IPS-18a (cell line): ENCODE data around the gene LDLRAD3.

ENCODE experiments used
- H3K27ac ChIP-seq: one replicate; pipeline ENCODE4 v1.5.1; 2013; ENCODE audit warnings: low read length
- H3K27me3 ChIP-seq: one replicate; pipeline ENCODE4 v1.6.1; 2013; ENCODE audit warnings: mild to moderate bottlenecking, low read length; ENCODE audit not compliant: control insufficient read depth, insufficient read depth
- H3K36me3 ChIP-seq: one replicate; pipeline ENCODE4 v1.6.1; 2013; ENCODE audit warnings: low read depth, low read length; ENCODE audit not compliant: control insufficient read depth
- H3K4me1 ChIP-seq: one replicate; pipeline ENCODE4 v1.6.1; 2013; ENCODE audit warnings: low read depth, low read length; ENCODE audit not compliant: control insufficient read depth
- H3K4me3 ChIP-seq: one replicate; pipeline ENCODE4 v1.5.1; 2013; ENCODE audit warnings: low read length
- H3K9ac ChIP-seq: one replicate; pipeline ENCODE4 v1.6.1; 2013; ENCODE audit warnings: mild to moderate bottlenecking, low read length, moderate library complexity
- H3K9me3 ChIP-seq: one replicate; pipeline ENCODE4 v1.6.1; 2013; ENCODE audit warnings: low read depth, low read length; ENCODE audit not compliant: control insufficient read depth

LDLRAD3 gene

GRCh38 chr11:35945137-35945518 is 1.3 kb downstream of the LDLRAD3 start:
- Histone ChIP-seq H3K27me3 (peaks cover 28% of the 10 kb centered on the region), H3K4me1 (peaks cover 38% of the 10 kb centered on the region), H3K9ac (no peak overlapping the region), H3K36me3 (no peaks in the 10 kb centered on the region), H3K4me3 (peak overlapping the region; percentile 83), H3K27ac (no peak overlapping the region), H3K9me3 (no peaks in the 10 kb centered on the region)

GRCh38 chr11:35946766-35947165 is 2.9 kb downstream of the LDLRAD3 start:
- Histone ChIP-seq H3K27me3 (peaks cover 28% of the 10 kb centered on the region), H3K4me3 (no peak overlapping the region), H3K27ac (no peak overlapping the region), H3K9me3 (no peaks in the 10 kb centered on the region), H3K4me1 (peaks cover 38% of the 10 kb centered on the region), H3K9ac (no peak overlapping the region), H3K36me3 (no peaks in the 10 kb centered on the region)

GRCh38 chr11:35947437-35947836 is 3.6 kb downstream of the LDLRAD3 start:
- Histone ChIP-seq H3K27ac (no peak overlapping the region), H3K36me3 (no peaks in the 10 kb centered on the region), H3K4me3 (no peak overlapping the region), H3K9me3 (no peaks in the 10 kb centered on the region), H3K27me3 (peaks cover 26% of the 10 kb centered on the region), H3K9ac (no peak overlapping the region), H3K4me1 (peaks cover 38% of the 10 kb centered on the region)

GRCh38 chr11:35949242-35949641 is 5.4 kb downstream of the LDLRAD3 start:
- no peak overlapping the region for H3K4me3 ChIP-seq
- H3K4me1 ChIP-seq, result peaks cover 28% of the 10 kb centered on the region
- H3K27ac ChIP-seq, result no peak overlapping the region
- peaks cover 16% of the 10 kb centered on the region for H3K27me3 ChIP-seq
- H3K36me3 ChIP-seq, result no peaks in the 10 kb centered on the region
- H3K9ac ChIP-seq, result no peak overlapping the region
- H3K9me3 ChIP-seq, result no peaks in the 10 kb centered on the region

GRCh38 chr11:35950082-35950481 is 6.2 kb downstream of the LDLRAD3 start:
- peaks cover 8% of the 10 kb centered on the region for H3K27me3 ChIP-seq
- H3K27ac ChIP-seq, result no peak overlapping the region
- H3K9ac ChIP-seq, result no peak overlapping the region
- no peak overlapping the region for H3K4me3 ChIP-seq
- no peaks in the 10 kb centered on the region for H3K9me3 ChIP-seq
- peaks cover 28% of the 10 kb centered on the region for H3K4me1 ChIP-seq
- H3K36me3 ChIP-seq, result no peaks in the 10 kb centered on the region

- Histone ChIP-seq H3K4me3 (no peak overlapping the region), H3K4me1 (peaks cover 17% of the 10 kb centered on the region), H3K27ac (no peak overlapping the region), H3K27me3 (no peaks in the 10 kb centered on the region), H3K36me3 (no peaks in the 10 kb centered on the region), H3K9me3 (no peaks in the 10 kb centered on the region), H3K9ac (no peak overlapping the region)
Observed at GRCh38 chr11:35951680-35952079, 7.8 kb downstream of the LDLRAD3 start.

- no peak overlapping the region for H3K27ac ChIP-seq
- H3K27me3 ChIP-seq, result no peaks in the 10 kb centered on the region
- H3K9me3 ChIP-seq, result no peaks in the 10 kb centered on the region
- H3K4me1 ChIP-seq, result peaks cover 11% of the 10 kb centered on the region
- H3K9ac ChIP-seq, result no peak overlapping the region
- H3K36me3 ChIP-seq, result no peaks in the 10 kb centered on the region
- H3K4me3 ChIP-seq, result no peak overlapping the region
Observed at GRCh38 chr11:35953081-35953760, 9.4 kb downstream of the LDLRAD3 start.

GRCh38 chr11:35954205-35954604 is 10.3 kb downstream of the LDLRAD3 start:
- H3K4me1 ChIP-seq, result peaks cover 6% of the 10 kb centered on the region
- H3K4me3 ChIP-seq, result no peak overlapping the region
- peak overlapping the region; percentile 15 for H3K9ac ChIP-seq
- no peak overlapping the region for H3K27ac ChIP-seq
- no peaks in the 10 kb centered on the region for H3K9me3 ChIP-seq
- H3K27me3 ChIP-seq, result no peaks in the 10 kb centered on the region
- H3K36me3 ChIP-seq, result no peaks in the 10 kb centered on the region

- Histone ChIP-seq H3K27ac (no peak overlapping the region), H3K4me1 (peaks cover 3% of the 10 kb centered on the region), H3K4me3 (no peak overlapping the region), H3K9me3 (no peaks in the 10 kb centered on the region), H3K36me3 (no peaks in the 10 kb centered on the region), H3K27me3 (no peaks in the 10 kb centered on the region), H3K9ac (no peak overlapping the region)
Observed at GRCh38 chr11:35955636-35956035, 11.8 kb downstream of the LDLRAD3 start.

- Histone ChIP-seq H3K27ac (no peak overlapping the region), H3K36me3 (no peaks in the 10 kb centered on the region), H3K4me3 (no peak overlapping the region), H3K9ac (no peak overlapping the region), H3K9me3 (no peaks in the 10 kb centered on the region), H3K27me3 (no peaks in the 10 kb centered on the region), H3K4me1 (peaks cover 7% of the 10 kb centered on the region)
Observed at GRCh38 chr11:35962369-35963138, 18.7 kb downstream of the LDLRAD3 start.

GRCh38 chr11:35963911-35964310 is 20.0 kb downstream of the LDLRAD3 start:
- H3K4me3 ChIP-seq, result no peak overlapping the region
- H3K27me3 ChIP-seq, result no peaks in the 10 kb centered on the region
- no peak overlapping the region for H3K27ac ChIP-seq
- no peak overlapping the region for H3K9ac ChIP-seq
- H3K4me1 ChIP-seq, result peaks cover 7% of the 10 kb centered on the region
- no peaks in the 10 kb centered on the region for H3K9me3 ChIP-seq
- no peaks in the 10 kb centered on the region for H3K36me3 ChIP-seq

GRCh38 chr11:35964841-35965240 is 21.0 kb downstream of the LDLRAD3 start:
- H3K27me3 ChIP-seq, result no peaks in the 10 kb centered on the region
- no peak overlapping the region for H3K9ac ChIP-seq
- H3K4me1 ChIP-seq, result peaks cover 7% of the 10 kb centered on the region
- no peaks in the 10 kb centered on the region for H3K9me3 ChIP-seq
- no peak overlapping the region for H3K27ac ChIP-seq
- no peaks in the 10 kb centered on the region for H3K36me3 ChIP-seq
- H3K4me3 ChIP-seq, result no peak overlapping the region
